ENCODE measurements around the gene AP2S1.

- TF ChIP-seq, protein P1, sequence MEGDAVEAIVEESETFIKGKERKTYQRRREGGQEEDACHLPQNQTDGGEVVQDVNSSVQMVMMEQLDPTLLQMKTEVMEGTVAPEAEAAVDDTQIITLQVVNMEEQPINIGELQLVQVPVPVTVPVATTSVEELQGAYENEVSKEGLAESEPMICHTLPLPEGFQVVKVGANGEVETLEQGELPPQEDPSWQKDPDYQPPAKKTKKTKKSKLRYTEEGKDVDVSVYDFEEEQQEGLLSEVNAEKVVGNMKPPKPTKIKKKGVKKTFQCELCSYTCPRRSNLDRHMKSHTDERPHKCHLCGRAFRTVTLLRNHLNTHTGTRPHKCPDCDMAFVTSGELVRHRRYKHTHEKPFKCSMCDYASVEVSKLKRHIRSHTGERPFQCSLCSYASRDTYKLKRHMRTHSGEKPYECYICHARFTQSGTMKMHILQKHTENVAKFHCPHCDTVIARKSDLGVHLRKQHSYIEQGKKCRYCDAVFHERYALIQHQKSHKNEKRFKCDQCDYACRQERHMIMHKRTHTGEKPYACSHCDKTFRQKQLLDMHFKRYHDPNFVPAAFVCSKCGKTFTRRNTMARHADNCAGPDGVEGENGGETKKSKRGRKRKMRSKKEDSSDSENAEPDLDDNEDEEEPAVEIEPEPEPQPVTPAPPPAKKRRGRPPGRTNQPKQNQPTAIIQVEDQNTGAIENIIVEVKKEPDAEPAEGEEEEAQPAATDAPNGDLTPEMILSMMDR (conservative IDR thresholded peaks at IDR 0.05; ENCODE audit: low read length) = no peak
- TF ChIP-seq EZH2phosphoT487 (IDR thresholded peaks at IDR 0.05; ENCODE audit: borderline replicate concordance, low read depth, low read length) = no peak
Observed at GRCh38 chr19:46862974-46863632, 12.5 kb upstream of the AP2S1 start.
